NCI-H2107 treated with DMSO at 0.1 percent for 48 hours (cell line): Measurements from ENCODE around the gene HADHB.
"Not testable (repeated sequence)": the region's sequence is repeated elsewhere in the genome, so short reads cannot be mapped to it uniquely, and the experiment has no call there.

Experiments
- DNase-seq: peaks from one replicate; lab custom pipeline; 2025; ENCODE audit not compliant: unreplicated experiment; lab: John Stamatoyannopoulos, UW

HADHB gene

GRCh38 chr2:26243470-26244308, 1.1 kb upstream of the HADHB start:
- no peak for DNase-seq

DNA sequence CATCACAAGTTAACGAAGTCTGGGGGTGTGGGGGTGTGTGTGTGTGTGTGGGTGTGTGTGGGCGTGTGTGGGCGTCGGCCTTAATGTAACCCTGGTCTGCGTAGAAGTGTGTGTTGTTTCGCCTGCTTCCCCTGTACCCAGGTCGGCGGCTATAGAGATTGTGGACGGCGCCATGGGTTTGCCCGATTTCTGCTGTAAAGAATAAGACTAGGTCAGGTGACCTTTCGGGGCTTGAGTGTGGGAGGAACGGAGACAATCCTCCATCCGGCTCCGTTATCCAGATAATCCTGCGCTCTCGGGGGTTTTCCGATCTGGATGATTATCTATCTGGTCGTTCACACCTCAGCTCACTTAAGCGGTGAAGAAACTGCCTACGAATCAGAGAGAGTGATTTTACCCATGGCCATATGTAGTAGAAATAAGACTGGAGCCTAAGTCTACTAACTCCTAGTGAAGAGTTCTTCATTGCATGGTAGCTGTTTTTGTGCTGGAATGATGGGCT, 543 bp downstream of the HADHB start:
- DNase-seq = peak; percentile 30

- DNase-seq = no peak
Observed at GRCh38 chr2:26245810-26246209, 1.1 kb downstream of the HADHB start.

DNA sequence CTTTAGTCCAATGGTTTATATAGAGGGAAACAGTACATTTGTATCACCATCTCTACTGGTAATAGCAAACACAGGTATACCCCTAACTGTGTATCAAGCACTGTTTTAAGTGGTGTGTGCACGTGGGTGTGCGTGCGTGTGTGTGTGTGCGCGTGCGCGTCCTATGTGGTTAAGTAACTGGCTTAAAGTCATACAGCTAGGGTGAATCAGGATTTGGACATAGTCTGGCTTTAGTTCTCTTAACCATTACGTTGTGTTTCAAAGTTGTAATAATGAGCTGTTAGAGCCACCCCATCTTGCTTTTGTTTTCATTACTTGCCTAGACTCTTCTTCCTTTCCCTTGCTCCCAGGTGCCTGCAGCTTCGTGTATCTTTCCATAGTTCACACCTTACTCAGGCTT, 2.1 kb downstream of the HADHB start:
- no peak for DNase-seq

GRCh38 chr2:26249625-26250024, 4.9 kb downstream of the HADHB start:
- DNase-seq = no peak

GRCh38 chr2:26251893-26252292, 7.2 kb downstream of the HADHB start:
- peak; percentile 8 for DNase-seq

GRCh38 chr2:26255759-26256384, 11.1 kb downstream of the HADHB start:
- DNase-seq = no peak

- DNase-seq = not testable (repeated sequence)
Observed at GRCh38 chr2:26258836-26259235, 14.1 kb downstream of the HADHB start.

GRCh38 chr2:26268213-26268612, 23.5 kb downstream of the HADHB start:
- DNase-seq = no peak

DNA sequence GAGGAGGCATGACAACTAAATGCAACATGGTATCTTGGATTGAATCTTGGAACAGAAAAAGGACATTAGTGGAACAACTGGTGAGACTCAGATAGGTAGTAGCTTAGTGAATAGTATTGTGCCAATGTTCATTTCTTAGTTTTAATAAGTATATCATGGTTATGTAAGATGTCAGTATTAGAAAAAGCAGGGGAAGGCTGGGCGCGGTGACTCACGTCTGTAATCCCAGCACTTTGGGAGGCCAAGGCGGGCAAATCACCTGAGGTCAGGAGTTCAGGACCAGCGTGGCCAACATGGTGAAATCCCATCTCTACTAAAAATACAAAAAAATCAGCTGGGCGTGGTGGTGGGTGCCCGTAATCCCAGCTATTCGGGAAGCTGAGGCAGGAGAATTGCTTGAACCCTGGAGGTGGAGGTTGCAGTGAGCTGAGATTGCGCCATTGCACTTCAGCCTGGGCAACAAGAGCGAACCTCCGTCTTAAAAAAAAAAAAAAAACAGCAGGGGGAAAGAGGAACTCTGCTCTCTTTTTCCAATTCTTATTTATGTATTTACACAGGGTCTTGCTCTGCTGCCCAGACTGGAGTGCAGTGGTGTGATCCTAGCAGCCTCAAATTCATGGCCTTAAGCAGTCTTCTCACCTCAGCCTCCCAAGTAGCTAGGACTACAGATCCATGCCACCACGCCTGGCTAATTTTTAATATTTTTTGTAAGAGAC, 24.1 kb downstream of the HADHB start:
- not testable (repeated sequence) for DNase-seq

DNA sequence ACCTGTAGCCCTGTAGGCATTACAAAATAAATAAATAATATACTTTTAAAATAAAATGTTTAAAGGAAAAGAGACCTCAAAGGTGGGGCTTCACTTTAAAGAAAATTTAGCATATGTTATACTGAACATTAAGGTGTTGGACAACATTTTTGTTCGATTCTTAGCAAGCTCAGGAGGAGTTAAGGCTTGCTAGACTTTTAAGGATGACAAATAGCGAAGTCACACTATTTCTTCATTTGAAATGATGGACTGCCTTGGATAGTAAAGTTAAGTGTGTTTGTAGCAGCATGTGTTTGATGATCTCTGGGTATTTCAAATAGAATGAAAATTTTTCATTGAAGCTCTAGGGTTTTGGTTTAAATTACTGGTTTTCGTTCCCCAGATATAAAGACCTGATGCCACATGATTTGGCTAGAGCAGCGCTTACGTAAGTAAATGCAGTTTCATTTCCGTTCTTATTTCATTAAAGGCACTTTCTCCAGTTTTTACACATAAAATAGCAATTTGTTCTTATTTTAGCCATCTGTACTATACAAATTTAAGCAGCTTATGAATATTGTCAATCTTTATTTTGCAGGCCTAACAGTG, 24.9 kb downstream of the HADHB start:
- DNase-seq = no peak

- no peak for DNase-seq
Observed at GRCh38 chr2:26270373-26270772, 25.6 kb downstream of the HADHB start.

GRCh38 chr2:26273501-26273900, 28.8 kb downstream of the HADHB start:
- DNase-seq = no peak

DNA sequence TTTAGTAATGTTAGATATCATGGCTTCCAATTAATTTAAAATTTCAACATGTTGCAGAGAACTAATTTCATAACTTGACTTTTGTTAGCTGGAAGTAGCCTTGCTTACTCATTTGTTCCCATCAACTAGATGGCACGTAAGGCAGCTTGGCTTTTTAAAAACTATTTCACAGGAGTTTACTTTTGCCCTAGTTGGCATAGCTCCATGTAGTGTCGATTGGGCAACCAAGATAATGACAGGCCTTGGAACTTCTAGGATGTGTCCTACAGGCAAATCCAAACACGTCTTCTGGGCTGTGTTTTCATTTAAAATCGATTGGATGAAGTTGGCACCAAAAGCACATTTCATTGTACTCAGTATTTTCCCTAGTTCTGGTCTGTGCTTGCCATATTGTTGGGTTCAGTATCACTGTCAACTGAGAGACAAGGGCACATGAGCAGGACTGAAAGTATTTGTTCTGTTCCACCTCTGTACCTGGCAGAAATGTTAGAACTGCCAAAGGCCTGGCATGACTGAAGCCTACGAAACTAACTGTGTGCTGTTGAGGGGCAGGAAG, 29.4 kb downstream of the HADHB start:
- no peak for DNase-seq

DNA sequence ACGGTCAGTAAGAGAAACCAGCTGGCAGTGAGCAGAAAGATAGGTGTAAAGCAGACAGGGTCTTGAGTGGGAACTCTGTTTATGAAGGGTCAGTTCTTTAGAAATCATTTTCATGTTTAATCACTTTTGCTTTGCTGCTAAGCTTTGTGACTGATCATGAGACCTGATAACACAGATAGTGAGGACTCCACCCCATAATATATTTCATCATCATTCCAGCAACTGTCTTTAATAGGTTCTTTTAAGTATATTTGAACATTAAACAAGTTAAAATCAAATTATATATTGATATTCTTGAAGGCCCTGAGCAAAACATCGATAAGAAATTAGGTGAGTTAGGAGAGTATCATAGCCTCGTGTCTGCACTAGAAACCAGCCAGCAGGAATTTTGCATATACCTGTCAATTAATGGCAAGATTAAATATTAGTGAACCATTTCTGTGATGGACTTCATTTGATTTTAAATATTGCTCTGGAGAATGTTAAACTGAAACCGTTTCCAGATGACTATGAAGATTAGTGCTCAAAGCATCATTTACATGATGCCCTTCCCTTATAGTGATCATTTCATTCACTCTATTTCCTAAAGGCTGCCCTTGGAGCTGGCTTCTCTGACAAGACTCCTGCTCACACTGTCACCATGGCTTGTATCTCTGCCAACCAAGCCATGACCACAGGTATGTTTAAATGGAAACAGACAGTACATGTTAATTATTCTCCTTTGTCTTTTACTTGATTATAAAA, 31.9 kb downstream of the HADHB start:
- DNase-seq = no peak

DNA sequence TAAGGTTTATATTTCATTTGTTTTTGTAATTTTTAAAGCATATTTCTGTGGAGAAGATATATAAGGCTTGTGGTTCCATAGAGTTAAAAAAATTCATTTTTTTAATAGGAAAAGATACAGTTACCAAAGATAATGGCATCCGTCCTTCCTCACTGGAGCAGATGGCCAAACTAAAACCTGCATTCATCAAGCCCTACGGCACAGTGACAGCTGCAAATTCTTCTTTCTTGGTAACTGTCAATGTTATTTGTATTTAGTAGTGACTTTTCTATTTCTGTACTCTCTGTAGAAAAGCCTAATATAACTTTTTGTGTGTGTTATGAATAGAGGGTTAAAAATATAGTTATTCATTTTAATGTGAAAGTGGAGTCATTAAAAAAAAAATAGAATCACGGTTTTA, 35.1 kb downstream of the HADHB start:
- DNase-seq = no peak

DNA sequence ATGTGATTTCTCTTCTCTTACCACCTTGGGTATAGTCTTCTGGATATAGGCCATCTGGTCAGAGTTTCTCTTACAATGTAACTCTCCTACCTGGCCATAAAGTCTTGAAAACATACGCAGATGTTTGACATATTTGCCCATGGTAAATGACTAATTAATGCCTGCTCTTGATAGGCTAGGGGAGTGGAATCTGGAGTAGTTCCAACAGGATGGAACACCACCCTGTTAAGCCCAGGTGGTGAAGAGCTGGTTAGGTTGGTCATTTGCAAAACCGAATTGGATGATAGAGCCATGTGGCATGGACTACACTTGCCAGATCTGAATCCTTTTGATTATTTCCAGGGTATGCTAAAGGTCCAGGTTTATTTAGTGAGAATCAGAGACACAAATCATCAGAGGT, 36.5 kb downstream of the HADHB start:
- no peak for DNase-seq

GRCh38 chr2:26283606-26284005, 38.9 kb downstream of the HADHB start:
- DNase-seq = no peak

- no peak for DNase-seq
Observed at GRCh38 chr2:26284132-26284531, 39.4 kb downstream of the HADHB start.

DNA sequence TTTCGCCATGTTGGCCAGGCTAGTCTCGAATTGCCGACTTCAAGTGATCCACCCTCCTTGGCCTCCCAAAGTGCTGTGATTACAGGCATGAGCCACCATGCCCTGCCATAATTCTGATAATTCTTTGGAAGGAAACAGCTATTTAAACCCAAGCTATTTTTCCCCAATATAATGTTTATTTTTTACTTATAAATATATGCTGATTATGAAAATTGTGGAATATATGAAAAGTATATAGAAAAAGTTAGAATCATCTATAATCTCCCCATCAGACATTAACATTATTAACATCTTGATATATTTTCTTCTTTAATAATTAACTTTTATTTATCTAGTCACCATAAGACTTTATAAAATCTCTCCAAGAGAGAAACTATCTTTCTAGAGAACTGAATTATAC, 41.2 kb downstream of the HADHB start:
- no peak for DNase-seq
